Measurements from ENCODE around the gene SLC3A2.

- no peak for TF ChIP-seq CTCF (IDR thresholded peaks at IDR 0.05 in 8 of 11, conservative IDR thresholded peaks at IDR 0.05 in 3 of 11)
- TF ChIP-seq POLR2A (IDR thresholded peaks at IDR 0.05) = no peak
- TF ChIP-seq POLR2AphosphoS5 (IDR thresholded peaks at IDR 0.05) = no peak
Observed at GRCh38 chr11:62879235-62879978, 1.3 kb upstream of the SLC3A2 start.

Data from spleen (tissue), 7 donors.